Stimulated activated CD8-positive, alpha-beta memory T cell treated with anti-CD3 and anti-CD28 coated beads, Interleukin-12 subunit alpha, Interleukin-12 subunit beta, amount 100 ng/mL, for 24 hours (primary cell): Measurements from ENCODE around the gene LTBP1.
"Not testable (repeated sequence)": the region's sequence is repeated elsewhere in the genome, so short reads cannot be mapped to it uniquely, and the experiment has no call there.

Source experiments
- DNase-seq: peaks from one replicate; pipeline ENCODE4 v3.0.0-alpha.2; 2020; ENCODE audit errors: extremely low read depth

The LTBP1 gene

GRCh38 chr2:33223856-33224255, 277.1 kb downstream of the LTBP1 start:
- no peak for DNase-seq

GRCh38 chr2:33225350-33225749, 278.6 kb downstream of the LTBP1 start:
- no peak for DNase-seq

DNA sequence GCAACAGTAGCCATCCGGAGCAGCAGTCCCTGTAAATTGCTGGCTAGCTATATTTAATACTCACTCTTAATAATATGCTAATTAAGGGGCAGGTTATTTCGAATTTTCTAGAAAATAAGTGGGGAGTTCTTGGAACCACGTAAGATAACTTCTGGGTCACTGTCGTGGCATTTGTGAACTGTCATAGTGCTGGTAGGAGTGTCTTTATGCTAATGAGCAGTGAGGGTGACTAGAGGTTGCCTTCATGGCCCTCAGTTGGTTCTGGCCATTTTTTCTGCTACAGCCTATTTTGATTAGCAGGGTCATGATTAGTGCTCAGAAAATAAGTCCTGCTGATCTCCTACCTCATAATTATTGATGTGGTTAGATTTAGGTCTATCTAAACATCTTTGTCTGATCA, 279.8 kb downstream of the LTBP1 start:
- DNase-seq = no peak

- no peak for DNase-seq
Measured at GRCh38 chr2:33229646-33230045, 282.9 kb downstream of the LTBP1 start.

DNA sequence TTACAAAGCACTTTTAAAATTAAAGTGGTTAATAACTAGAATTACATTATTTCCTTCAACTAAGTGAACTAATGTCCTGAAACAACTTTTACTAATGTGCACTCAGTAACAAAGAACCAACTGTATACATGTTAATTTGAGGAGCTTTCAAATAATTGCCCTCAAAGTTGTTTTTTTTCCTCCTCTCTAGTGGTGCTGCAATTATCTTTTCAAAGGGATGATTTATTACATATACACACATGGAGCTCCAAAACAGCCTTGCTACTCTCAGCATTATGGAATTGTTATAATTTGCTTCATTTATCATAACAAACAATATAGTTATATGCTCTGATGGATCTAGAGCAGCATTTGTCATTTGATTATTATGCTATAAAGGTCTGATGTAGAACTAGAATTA, 283.4 kb downstream of the LTBP1 start:
- no peak for DNase-seq

- no peak for DNase-seq
Measured at GRCh38 chr2:33230842-33231241, 284.1 kb downstream of the LTBP1 start.

- not testable (repeated sequence) for DNase-seq
Measured at GRCh38 chr2:33235559-33235958, 288.8 kb downstream of the LTBP1 start.

DNA sequence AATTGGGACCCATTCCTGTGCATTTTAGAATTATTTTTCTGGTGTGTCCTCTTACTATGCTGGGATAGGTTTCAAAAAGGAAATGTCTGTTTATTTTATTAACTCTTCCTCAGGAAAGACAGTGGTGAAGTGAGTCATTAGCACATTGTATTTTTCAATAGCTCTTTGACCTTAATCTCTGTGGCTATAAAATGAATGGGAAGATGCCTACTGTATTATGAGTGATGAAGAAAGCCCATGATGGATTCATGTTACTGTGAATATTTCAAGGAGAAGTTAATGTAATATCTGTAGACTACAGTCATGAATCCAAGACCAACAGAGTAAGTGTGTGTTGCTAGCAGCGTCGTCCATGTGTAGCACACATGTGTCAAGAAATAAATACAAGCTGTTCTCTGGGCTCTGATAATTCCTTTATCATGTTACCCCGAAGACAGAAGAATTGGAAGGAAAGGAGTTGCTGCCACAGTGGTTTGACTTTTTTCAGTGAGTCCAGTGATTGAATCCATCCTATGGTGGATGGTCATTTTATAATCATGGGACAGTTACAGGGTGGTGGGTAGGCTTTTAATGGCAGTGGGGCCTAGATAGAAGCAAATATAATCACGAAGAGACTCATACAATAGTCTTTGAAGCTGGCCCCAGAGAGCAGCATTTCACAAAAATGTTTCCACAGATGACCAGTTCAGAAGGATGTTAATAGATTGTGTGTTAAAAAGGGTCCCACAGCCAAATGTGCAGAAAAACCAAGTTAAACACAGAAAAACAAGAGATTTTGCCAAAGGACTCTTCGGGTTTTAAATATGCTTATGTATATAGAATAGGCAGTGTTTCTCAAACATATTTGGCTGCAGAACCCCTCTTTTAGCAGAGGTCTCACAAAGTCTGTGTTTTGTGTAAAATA, 290.0 kb downstream of the LTBP1 start:
- DNase-seq = no peak

DNA sequence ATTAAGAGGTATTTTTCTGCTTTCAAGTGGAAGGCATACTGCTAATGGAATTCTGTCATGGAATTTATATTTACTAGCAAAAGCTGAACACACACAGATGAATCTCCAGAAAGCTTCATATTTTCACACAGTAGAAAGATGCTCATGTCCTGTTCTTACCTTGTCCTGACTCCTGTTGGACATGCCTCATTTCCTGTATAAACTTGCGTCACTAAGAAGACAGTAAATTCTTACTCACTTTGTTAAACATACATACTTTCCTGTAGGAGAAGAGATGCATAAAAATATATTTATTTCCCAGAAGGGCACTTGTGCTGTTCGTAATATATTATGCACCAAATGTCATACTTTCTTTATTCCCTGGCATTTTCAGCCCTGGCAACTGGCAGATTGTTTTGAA, 291.4 kb downstream of the LTBP1 start:
- DNase-seq = no peak

DNA sequence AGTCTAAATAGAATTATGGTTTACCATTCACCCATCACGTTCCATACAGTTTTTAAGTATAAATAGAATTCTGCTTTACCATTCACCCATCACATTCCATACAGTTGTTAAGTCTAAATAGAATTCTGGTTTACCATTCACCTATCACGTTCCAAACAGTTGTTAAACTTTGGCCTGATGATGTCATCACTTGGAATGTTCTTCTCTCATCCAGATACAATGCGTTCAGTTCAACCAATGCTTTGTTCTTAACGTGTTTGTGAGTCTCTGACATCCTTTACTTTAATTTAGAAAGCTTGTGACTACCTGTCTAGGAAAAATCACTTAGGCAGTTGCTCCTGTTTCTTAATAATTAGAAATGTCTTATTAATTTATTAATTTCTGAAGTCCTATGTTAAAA, 293.4 kb downstream of the LTBP1 start:
- no peak for DNase-seq

DNA sequence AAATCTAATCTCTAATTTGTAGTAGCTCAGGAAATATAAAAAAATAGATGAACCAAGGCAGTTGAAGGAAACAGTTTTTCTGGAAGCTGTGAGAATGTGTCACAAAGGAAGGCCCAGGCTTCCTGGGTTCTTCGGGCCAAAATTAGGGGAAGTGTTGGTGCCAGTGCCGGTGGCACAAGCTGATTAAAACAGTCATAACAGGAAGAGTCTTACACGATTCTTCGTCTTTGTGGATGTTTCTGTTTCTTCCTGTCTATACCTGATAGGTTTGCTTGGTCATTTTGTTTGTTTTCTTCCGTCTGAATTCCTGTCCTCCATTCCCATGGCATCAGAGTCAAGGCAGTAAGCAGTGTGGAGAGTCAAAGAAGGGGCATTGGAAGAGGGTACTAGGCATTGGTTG, 294.3 kb downstream of the LTBP1 start:
- no peak for DNase-seq

DNA sequence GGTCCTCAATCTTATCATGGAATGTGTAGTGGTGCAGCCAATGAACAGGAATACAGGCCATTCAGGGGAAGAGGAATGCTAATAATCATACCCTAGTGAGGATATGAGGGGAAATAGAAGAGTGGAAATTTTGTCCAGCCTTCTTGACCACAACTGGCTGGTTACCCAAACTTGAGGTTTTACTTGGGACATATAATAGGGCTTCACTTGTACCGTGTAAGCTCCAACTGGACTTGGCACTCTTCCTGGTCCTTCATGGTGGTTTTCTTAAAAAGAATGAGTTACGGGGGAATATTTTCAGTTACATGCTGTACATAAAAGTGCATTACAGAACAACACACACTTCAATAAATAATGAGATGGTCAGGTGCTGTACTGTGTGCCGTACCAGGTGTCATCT, 294.8 kb downstream of the LTBP1 start:
- DNase-seq = no peak

- DNase-seq = no peak
Measured at GRCh38 chr2:33242845-33243244, 296.1 kb downstream of the LTBP1 start.

GRCh38 chr2:33246432-33246831, 299.7 kb downstream of the LTBP1 start:
- DNase-seq = no peak

GRCh38 chr2:33247365-33247764, 300.6 kb downstream of the LTBP1 start:
- no peak for DNase-seq

- no peak for DNase-seq
Measured at GRCh38 chr2:33250417-33251029, 303.8 kb downstream of the LTBP1 start.

GRCh38 chr2:33256162-33256755, 309.5 kb downstream of the LTBP1 start:
- DNase-seq = no peak

DNA sequence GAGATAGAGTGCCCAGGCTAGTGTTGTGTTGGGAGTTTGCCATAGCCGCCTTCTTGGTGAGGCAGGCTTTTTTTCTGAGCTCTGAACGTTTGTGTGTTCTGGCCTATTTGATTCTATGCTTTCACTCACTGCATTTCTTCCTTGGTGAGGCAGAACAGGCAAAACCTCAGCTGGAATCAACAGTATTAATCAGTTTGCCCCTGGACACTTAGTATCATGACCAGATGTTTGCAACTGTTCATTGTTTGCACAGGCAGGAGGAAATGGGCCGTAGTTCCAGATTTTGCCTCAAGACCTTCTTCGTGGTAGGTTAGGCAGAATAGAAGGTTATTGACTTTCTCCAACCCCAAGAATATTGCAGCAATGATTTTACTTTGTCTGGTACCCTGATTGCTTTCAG, 311.6 kb downstream of the LTBP1 start:
- DNase-seq = no peak

- no peak for DNase-seq
Measured at GRCh38 chr2:33262097-33262496, 315.3 kb downstream of the LTBP1 start.

DNA sequence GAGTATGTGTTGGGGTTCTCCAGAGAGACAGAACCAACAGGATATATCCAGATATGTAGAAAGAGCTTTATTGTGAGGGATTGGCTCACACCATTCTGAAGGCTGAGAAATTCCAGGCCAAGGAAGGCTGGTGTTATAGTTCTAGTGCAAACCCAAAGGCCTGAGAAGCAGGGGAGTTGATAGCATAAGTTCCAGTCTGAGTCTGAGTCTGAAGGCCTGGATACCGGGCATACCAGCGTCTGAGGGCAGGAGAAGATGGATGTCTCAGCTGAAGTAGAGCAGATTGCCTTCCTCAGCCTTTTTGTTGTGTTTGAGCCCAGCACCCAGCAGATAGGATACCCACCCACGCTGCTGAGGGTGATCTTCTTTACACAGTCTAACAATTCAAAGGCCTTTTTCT, 318.0 kb downstream of the LTBP1 start:
- no peak for DNase-seq

DNA sequence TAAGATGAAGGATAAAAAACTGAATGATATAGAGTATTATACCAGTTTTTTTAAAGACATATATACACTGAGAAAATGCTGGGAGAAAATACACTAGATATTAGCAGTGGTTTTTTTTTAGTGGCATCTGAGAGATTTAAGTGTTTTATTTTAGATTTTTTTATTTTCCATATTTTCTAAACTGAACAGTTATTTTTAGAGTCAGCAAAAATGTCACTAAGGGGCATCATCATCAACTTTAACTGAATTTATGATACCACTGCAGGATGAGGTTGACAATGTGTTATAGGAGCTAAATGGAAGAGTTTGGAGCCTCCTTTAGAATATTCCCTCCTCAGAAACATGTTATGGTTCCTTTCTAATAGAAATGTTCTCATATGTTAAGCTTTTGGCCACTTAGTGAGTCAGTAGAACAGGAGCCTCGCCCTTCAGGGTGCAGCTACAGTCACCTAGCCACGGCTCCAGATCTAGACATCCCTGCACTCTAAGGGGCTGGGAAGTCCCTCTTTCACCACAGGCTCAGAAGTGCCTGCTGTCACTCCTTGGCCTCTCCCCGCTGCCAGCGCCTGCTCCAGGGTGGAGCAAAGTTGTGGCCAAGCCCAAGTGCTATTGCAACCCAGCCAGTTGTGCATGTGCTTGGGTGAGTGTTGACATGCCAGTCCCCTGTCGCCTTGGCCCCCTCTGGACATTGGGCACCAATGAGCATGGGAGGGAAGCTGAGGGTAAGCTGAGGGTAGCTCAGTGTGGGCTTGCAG, 319.0 kb downstream of the LTBP1 start:
- DNase-seq = no peak

DNA sequence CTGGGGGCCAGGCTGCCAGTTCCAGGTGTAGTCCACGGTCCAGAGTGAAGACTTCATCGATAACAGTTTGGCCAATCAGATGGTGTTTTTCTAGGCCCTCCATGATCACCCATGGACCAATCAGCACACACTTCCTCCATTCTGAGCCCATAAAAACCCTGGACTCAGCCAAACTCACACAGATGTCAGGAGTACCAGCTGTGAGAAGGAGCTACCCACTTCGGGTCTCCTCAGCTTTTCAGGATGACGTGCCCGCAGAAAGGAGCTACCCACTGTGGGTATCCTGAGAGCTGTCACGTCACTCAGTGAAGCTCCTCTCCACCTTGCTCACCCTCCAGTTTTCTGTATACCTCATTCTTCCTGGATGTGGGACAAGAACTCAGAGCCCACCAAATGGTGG, 319.7 kb downstream of the LTBP1 start:
- no peak for DNase-seq
